GM15510 (cell line): Measurements from ENCODE around the gene TSEN54.

Experiments
- POLR2A ChIP-seq: IDR thresholded peaks from 3 replicates; pipeline ENCODE4 v1.6.1; 2011; ENCODE audit warnings: borderline replicate concordance; ENCODE audit not compliant: insufficient read length; ENCODE audit errors: extremely low read depth

The TSEN54 gene

DNA sequence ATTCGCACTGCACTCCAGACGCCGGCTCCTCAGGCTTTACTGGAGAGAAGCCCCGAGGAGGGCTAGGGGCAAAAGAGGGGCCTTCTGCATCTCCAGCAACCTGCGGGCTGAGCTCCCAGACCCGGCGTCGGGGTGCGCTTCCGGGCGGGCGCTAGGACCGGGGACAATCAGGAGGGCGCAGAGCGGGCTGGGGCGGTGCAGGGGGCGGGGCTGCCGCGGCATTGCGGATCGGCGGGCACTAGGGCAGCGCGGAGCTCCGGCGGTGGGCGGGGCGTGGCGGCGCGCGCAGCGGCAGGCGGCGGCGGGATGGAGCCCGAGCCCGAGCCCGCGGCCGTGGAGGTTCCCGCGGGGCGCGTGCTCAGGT, at the start of gene TSEN54:
TSEN54 (plus strand) TSS at position 274 of the 364 bp plus-strand sequence; CDS start at position 307, 33 bp downstream.
- TF ChIP-seq POLR2A = peak; percentile 56

DNA sequence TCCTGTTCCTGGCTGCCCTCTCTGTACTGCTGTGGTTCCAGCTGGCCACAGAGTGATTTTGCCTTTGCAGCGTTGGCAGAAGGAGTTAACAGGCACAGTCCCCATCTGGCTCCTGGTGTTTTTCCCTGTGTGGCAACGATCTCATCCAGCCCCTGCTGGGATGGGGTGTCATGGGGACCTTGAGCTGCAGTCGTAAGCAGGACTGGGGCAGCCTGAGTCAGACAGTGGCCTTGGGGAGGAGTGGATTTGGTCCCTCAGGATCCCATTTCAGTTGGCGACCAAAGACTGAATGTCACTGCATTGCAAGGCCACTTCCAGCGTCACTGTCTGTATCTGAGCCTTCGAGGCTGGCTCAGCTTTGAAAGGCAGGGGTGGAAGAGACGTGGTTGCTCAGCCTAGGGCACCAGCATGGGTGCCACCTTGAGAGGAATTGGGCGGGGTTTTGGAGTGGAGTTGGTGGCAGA, 48.0 kb upstream of the TSEN54 start:
- no peak for TF ChIP-seq POLR2A

DNA sequence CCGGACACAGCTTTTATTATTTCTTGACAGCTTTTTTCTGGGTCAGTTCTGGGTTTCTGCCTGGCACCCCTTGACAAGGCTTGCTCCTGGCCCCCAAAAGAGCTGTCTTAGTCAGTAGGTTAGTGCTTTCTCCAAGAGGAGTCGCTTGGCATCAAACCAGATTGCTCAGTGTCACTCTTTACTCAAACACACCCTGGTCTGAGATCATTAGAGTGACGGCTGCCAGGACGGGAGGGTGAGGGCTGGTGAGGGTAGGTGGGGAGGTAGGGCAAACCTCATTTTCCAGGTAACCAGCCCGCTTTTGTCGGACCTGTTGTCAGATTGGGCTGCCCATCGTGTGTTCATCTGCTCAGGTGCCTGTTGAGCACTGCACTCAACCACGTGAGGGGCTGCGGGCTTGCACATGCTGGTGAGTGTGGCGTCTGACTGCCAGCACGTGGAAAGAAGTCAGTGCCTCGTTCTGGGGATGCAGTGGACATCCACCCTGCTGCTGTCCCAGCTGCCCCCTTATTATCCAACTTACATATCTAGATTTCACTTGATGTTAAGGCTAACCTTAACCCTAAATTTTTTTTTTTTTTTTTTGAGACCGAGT, 47.5 kb upstream of the TSEN54 start:
- no peak for TF ChIP-seq POLR2A

DNA sequence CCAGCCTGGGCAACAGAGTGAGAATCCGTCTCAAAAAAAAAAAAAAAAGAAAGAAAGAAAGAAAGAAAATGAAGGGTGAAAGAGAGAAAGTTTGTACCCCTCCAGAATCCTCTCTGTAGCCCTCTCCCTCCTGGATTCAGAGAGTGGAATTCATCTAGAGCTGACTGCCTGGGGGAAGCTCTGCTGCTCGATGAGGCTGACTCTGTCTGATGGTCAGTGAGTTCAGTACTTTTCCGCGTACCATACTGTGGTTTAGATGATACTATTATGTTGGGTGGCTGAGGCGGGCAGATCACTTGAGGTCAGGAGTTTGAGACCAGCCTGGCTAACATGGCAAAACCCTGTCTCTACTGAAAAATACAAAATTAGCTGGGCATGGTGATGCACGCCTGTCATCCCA, 45.1 kb upstream of the TSEN54 start:
- TF ChIP-seq POLR2A = no peak

DNA sequence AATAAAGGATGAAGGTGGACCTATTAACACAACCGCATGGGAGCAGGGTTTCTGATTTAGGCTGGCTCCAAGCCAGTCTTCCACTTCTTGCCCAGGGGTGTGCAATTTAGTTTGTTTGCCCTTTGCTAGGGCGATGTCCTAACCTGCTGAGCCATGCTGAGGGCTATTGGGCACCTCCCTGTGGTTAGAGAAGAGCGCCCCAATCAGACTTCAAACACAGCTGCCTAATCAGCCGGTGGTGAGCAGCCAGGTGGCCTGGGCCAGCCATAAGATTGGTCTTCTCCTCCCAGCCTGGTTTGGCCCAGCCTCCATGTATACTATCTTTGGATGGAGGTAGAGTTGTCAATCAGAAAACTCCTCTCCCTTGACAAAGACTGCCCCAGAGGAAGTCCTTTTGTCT, 44.2 kb upstream of the TSEN54 start:
- TF ChIP-seq POLR2A = no peak

DNA sequence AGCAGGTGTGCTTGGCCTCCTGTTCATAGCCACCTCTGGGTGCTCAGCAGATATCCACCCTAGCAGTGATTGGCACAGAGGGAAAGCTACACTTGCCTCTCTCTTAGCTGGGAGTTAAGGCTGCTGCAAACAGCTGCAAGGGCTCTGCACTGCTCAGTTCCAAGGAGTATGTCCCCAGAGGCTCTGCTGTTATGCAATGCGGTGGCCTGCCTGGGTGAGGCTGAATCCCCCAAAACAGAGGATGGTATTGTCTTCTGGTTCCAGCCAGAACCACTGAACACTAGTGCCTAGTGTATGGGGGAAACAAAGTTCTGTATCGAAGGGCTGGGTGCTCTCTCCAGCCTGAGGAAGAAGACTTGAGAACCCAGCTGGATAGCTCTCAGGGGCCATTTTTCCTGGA, 43.1 kb upstream of the TSEN54 start:
- no peak for TF ChIP-seq POLR2A

DNA sequence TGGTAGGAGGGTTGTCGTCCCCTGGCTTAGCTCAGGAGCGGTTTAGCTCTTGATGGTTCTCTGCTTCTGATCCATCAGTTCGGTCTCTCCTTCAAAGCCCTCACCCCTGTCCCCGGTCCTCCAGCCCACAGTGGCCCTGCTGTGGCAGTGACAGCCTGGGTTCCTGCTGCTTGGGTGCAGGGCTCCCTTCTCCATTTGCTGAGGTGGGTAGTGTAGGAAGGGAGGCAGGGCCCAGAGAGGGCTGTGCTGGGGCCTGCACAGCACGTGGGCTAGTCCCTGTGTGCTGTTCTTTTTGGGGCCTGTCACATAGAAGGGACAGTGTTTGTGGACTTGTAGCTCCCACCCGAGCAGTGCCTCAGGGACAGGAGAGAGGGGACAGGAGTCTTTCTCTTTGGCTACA, 41.6 kb upstream of the TSEN54 start:
- TF ChIP-seq POLR2A = no peak

DNA sequence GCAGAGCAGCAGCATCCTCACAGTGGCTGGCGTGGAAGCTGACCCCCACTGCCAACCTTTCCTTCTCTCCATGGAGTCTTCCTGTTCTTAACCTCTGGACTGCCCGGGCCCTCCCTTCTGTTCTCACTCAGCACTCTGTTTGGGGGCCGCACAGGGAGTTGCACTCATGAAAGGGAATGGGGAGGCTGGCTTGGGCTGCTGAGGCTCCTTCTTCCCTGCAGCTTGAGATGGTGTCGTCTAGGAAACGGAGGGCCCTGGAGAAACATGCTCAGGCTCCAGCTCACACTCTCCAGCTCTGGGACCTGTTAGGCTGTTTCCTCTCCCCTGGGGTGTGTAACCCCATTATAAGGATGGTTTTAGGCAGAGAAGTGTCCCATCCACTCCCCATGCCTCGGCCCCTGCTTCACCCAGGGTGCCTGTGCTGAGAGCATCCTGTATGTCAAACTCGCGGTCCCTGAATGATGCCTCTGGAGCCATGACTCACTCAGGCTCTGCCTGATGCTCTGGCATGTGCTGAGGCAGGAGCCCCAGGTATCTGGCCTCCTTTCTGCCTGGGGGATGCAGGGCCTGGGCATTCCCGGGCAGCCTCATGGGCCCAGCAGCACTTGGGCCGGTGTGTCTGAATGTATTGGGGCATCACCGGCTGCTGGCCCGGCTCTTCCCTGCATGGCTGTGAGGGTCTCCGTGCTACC, 41.0 kb upstream of the TSEN54 start:
- TF ChIP-seq POLR2A = no peak

DNA sequence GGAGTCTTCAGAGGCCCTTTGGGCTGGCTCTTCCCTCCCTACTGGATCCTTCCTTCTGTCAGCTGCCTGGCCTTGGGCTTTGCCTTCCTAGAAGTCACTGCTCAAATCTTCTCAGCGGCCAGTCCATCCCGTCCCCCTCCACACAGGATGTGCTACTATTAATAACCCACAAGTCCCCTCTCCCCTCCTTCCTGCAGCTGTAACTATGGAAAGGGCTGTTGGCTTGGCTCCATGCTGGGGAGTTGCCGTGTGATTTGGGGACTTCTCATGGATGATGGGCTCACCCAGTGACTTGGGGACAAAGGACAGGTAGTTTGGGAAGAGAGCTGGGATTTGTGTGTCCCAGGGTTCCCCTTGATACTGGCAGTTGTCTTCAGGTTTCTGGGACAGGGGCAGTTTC, 40.5 kb upstream of the TSEN54 start:
- TF ChIP-seq POLR2A = no peak

DNA sequence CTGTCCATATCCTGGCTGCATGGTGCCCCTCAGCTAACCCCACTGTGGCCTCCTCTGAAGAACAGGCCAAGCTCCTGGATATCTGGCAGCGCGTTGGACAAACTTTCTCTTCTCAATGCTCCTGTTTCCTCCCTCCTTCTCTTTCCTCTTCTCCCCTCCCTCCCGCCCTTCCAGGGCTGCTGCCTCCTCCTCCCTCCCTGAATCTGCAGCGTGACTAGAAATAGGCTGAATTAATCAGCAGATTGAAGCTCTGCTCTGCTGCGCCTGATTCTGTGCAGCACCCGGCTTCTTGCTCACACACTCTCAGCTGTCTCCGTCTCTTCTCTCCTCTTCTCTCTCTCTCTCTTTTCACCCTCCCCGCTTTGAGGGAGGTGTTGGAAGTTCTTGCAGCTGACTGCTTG, 40.1 kb upstream of the TSEN54 start:
- no peak for TF ChIP-seq POLR2A

DNA sequence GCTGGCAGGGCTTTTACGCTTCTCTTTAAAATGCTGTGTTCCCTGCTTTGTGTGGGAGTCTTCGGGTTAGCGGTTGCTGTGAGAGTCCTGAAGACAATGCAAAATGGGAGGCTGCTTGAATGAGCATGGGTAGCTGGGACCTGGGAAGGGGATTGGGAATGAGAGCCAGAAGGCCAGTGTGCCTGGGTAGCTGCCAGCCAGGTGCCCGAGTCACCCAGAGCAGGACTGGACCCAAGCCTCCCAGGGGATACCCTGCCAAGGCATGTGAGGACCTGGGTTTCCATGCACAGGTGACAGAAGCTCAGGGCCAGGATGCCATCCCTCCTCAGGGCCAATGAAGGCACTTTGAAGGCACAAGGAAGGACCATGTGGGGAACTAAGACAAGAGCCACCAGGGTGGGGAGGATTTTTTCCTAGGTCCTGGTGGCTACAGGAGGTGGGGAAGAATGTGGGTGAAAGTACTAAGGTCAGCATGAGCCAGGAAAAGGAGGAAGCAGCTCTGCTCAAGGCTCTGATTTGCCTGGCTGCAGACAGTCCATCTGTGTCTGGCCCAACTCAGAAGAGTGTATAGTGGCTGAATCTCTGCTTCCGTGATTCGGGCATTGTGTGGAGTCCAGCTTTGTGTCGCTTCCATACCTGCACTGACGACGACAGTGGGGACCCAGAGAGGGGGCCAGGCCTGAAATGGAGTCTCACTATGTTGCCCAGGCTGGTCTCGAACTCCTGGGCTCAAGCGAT, 39.4 kb upstream of the TSEN54 start:
- no peak for TF ChIP-seq POLR2A

DNA sequence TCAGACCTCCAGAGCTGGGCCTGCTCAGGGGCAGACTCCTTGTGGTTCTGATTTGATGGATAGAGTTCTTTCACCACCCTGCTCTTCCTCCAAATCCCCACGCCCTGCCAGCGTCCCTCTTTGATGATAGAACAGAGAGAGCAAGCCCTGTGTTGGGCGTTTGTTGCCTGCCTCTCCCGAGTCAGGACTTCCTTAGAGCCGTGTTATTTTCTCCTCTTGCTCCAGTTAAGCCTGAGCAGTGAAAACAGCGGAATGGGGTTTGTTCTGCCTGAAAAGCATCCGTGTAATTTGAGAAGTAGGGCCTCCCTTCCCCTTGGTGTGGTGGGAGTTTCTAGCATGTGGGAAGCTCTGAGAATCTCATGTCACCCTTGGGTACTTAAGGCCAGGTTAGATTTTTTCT, 37.8 kb upstream of the TSEN54 start:
- no peak for TF ChIP-seq POLR2A

DNA sequence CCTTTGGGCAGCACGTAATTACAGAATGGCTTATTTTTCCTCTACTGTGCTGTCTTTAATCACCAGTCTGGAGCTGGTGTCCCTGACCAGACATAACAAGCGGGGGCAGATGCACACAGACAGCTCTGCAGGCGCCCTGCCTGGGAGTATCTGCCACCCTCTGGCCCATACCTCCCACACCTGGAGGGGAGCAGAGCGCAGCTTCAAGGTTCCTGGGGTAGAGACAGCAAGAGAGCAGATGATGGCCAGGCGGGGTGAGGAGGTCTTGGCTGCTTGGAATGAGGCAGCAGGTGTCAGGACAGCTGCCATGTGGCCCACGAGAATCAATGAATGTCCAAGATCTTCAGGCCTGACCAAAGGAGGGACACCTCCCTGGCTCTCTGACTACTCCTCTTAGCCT, 36.0 kb upstream of the TSEN54 start:
- TF ChIP-seq POLR2A = no peak

DNA sequence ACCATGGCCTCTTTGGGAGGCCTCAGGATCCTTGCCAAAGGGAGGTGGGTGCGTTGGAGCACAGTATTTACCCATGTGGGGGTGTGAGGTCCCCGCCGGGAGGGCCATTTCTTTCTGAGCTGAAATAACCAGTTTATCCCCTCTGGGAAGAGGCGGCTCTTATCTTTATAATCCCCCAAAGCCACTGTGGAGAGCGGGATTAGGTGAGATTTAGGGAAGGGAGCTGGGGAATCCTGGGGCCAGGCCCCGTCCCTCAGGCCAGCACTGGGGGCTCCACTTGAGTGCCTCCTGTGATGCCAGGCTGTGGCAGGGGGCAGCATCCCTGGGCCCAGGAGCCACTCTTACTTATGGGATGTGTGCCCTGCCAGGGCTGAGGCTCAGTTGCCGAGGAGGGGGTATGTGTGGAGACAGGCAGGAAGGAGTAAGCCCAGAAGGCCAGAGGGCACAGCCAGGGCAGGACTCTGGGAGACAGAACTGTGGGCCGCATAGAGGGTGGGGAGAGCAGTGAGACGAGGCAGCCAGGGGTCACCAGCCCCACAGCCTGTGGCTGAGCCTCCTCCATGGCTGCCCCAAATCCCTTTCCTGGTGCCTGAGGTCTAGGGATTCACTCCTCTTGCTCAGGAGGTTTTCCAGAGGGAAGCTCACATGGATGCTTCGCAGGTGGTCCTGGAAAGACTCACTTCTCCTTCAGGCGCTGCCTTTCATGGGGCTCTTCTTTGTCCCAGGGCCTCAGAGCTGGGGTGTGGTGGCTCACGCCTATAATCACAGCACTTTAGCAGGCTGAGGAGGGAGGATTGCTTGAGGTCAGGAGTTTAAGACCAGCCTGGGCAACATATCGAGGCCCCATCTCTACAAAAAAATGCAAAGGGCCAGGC, 34.9 kb upstream of the TSEN54 start:
- no peak for TF ChIP-seq POLR2A
